HEK293 (cell line): Measurements from ENCODE around the gene CDK1.

ENCODE experiments used
- CTCF ChIP-seq: fragments of 450-650 bp; formaldehyde crosslinking; IDR thresholded peaks from 2 replicates; pipeline ENCODE4 v1.5.1; 2016; ENCODE audit warnings: missing biosample characterization, missing genetic modification characterization
- HOXA7 ChIP-seq: sonication (generic); formaldehyde crosslinking; IDR thresholded peaks from 2 replicates; pipeline ENCODE4 v1.8.1; 2022; ENCODE audit warnings: missing genetic modification reagents, borderline replicate concordance
- PRDM10 ChIP-seq: fragments of 450-650 bp; formaldehyde crosslinking; IDR thresholded peaks from 2 replicates; pipeline ENCODE4 v1.5.1; 2016; ENCODE audit warnings: missing biosample characterization, missing genetic modification characterization
- ZBTB8A ChIP-seq: fragments of 450-650 bp; formaldehyde crosslinking; IDR thresholded peaks from 2 replicates; pipeline ENCODE4 v1.5.1; 2016; ENCODE audit warnings: missing biosample characterization, missing genetic modification characterization
- ZNF214 ChIP-seq: fragments of 450-650 bp; formaldehyde crosslinking; IDR thresholded peaks from 2 replicates; pipeline ENCODE4 v1.5.1; 2017; ENCODE audit warnings: missing biosample characterization, mild to moderate bottlenecking, missing genetic modification characterization, borderline replicate concordance
- ZNF48 ChIP-seq: fragments of 450-650 bp; formaldehyde crosslinking; IDR thresholded peaks from 2 replicates; pipeline ENCODE4 v1.5.1; 2016; ENCODE audit warnings: missing biosample characterization, missing genetic modification characterization
- ZNF580 ChIP-seq: fragments of 450-650 bp; formaldehyde crosslinking; IDR thresholded peaks from 2 replicates; pipeline ENCODE4 v1.5.1; 2016; ENCODE audit warnings: missing biosample characterization, missing genetic modification characterization

GRCh38 chr10:60796481-60796880 is 18.2 kb downstream of the CDK1 start:
- no peak for TF ChIP-seq ZBTB8A (tag by site-specific recombination)
- TF ChIP-seq CTCF = no peak
- no peak for TF ChIP-seq ZNF48 (tag by site-specific recombination)
- no peak for TF ChIP-seq HOXA7 (CRISPR knock-in tag)
- TF ChIP-seq ZNF214 (tag by site-specific recombination) = no peak
- no peak for TF ChIP-seq ZNF580
- no peak for TF ChIP-seq PRDM10 (tag by site-specific recombination)
